ENCODE data around the gene PPP6R3. TPM values are rescaled to one million over a fixed set of nuclear protein-coding genes. Genes with fewer than 3 reads are reported as not detected.

The PPP6R3 gene
- total and polyA plus RNA-seq, 2 donors (not counting 3 experiments of a cell fraction or from before 2014, with no cell fraction given), result 31.7 to 98.8 TPM

GRCh38 chr11:68412593-68413475 is 47.7 kb upstream of the PPP6R3 start:
- CTCF ChIA-PET, result interaction anchor here (1.2 to 1.4 kb wide), 3 partner anchors 10 to 14 kb away, joined by 3 to 4 read pairs (median 3); no protein-coding TSS in a partner anchor
- DNase-seq (ENCODE audit: low read depth, low spot score), result no peak

More at GRCh38 chr11:68412593-68413475, 47.7 kb upstream of the PPP6R3 start:
- POLR2A ChIA-PET, result no interaction called here
- intact Hi-C loops (cut with micrococcal nuclease) (no loop called here), dilution Hi-C loops (cut with MboI; ENCODE audit: extremely low pct_ligation_motif_present, low sequenced_read_pairs) (no loop called here)
- H3K4me2 ChIP-seq (ENCODE audit: insufficient read depth, low read length), result no peak overlapping the region
- no peaks in the 10 kb centered on the region for H3K27me3 ChIP-seq (ENCODE audit: control insufficient read depth in 2 of 2, insufficient read depth in 2 of 2, low read length in 2 of 2)
- H3K9ac ChIP-seq (replicated peaks; ENCODE audit: extremely low read depth, insufficient read depth, low read length), result no peak overlapping the region
- H3K9me3 ChIP-seq (replicated peaks; ENCODE audit: control insufficient read depth, insufficient read depth, low read length), result no peaks in the 10 kb centered on the region
- no peak overlapping the region for H3K4me3 ChIP-seq (replicated peaks in 1 of 3; ENCODE audit: insufficient read depth in 1 of 3, low read depth in 1 of 3, low read length in 3 of 3)
- H3K4me1 ChIP-seq (ENCODE audit: control insufficient read depth, extremely low read depth, insufficient read depth, low read length), result peaks cover 4% of the 10 kb centered on the region
- H2AFZ ChIP-seq (ENCODE audit: low read depth, low read length), result no peak overlapping the region
- H3K79me2 ChIP-seq (ENCODE audit: control insufficient read depth, insufficient read depth, low read length), result no peaks in the 10 kb centered on the region
- FAIRE-seq, result no peak
- TF ChIP-seq EZH2 (IDR thresholded peaks at IDR 0.05; ENCODE audit: borderline replicate concordance, low read depth, low read length, severe bottlenecking) (no peak), FOS (IDR thresholded peaks at IDR 0.05; ENCODE audit: borderline replicate concordance, insufficient read depth, low read length) (no peak), GATA2 (IDR thresholded peaks at IDR 0.05; ENCODE audit: insufficient read depth, insufficient read length, low read depth, low read length) (no peak), CTCF (IDR thresholded peaks at IDR 0.05; ENCODE audit: extremely low read depth in 1 of 2, insufficient read depth in 1 of 2, low read depth in 1 of 2, low read length in 2 of 2) (no peak), POLR2A (IDR thresholded peaks at IDR 0.05; ENCODE audit: low read depth, low read length) (no peak), MYC (IDR thresholded peaks at IDR 0.05; ENCODE audit: low read depth, low read length) (no peak), JUN (IDR thresholded peaks at IDR 0.05; ENCODE audit: borderline replicate concordance, insufficient read depth, insufficient read length, low read depth) (no peak), POLR2AphosphoS5 (IDR thresholded peaks at IDR 0.05; ENCODE audit: insufficient read depth, low read depth, low read length) (no peak), MAX (IDR thresholded peaks at IDR 0.05; ENCODE audit: insufficient read depth, insufficient read length) (no peak)
- BruUV-seq (replicated peaks), result no TSS peak
- H4K20me1 ChIP-seq (replicated peaks; ENCODE audit: control insufficient read depth, extremely low read depth, insufficient read depth, low read length), result no peaks in the 10 kb centered on the region
- no peaks in the 10 kb centered on the region for H3K9me1 ChIP-seq (replicated peaks; ENCODE audit: control insufficient read depth, extremely low read depth, insufficient read depth, low read length)
- H3K27ac ChIP-seq (ENCODE audit: insufficient read depth, low read depth, low read length), result no peak overlapping the region
- peaks cover 9 to 55% of the 10 kb centered on the region in 2 experiments for H3K36me3 ChIP-seq (ENCODE audit: control insufficient read depth in 2 of 2, extremely low read depth in 1 of 2, insufficient read depth in 2 of 2, low read length in 2 of 2)

All from endothelial cell of umbilical vein (primary cell).